GM19468 (cell line): ENCODE data around the gene RABL3.
"Not testable (repeated sequence)": the region's sequence is repeated elsewhere in the genome, so short reads cannot be mapped to it uniquely, and the experiment has no call there.

Experiments
- ATAC-seq: cut with Tn5 transposase; IDR thresholded peaks from one replicate; pipeline ENCODE4 v1.9.1; 2021; ENCODE audit warnings: mild to moderate bottlenecking, moderate library complexity, moderate number of reproducible peaks; ENCODE audit not compliant: unreplicated experiment; ENCODE audit errors: extremely low read depth

Gene RABL3

DNA sequence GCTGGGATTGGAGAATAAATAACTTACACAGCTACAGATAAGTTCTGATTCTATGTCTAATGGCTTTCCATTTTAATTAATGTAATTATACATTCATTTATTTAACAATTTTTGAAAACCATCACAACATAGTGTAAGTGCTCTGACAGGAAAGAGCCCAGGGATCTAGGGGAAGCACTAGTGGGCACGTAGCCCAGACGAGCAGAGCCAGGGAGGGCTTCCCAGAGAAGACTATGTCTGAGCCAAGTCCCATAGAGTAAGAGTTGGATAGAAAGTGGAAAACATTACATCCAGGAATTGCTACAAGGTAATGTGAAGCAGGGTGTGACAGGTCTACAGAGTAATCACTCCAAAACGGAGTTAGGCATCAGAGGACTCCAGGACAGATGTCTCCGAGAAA is 57.4 kb downstream of the RABL3 start:
- ATAC-seq = no peak

- ATAC-seq = no peak
Measured at GRCh38 chr3:120683671-120684301, 58.5 kb downstream of the RABL3 start.

GRCh38 chr3:120683213-120683612 is 59.1 kb downstream of the RABL3 start:
- ATAC-seq = no peak

GRCh38 chr3:120682095-120682681 is 60.1 kb downstream of the RABL3 start, which contains the start of gene HGD:
Gene HGD (minus strand): TSS chr3:120682239. CDS start chr3:120682111, 128 bp downstream.
- ATAC-seq = no peak

GRCh38 chr3:120681506-120682038 is 60.7 kb downstream of the RABL3 start:
- no peak for ATAC-seq

DNA sequence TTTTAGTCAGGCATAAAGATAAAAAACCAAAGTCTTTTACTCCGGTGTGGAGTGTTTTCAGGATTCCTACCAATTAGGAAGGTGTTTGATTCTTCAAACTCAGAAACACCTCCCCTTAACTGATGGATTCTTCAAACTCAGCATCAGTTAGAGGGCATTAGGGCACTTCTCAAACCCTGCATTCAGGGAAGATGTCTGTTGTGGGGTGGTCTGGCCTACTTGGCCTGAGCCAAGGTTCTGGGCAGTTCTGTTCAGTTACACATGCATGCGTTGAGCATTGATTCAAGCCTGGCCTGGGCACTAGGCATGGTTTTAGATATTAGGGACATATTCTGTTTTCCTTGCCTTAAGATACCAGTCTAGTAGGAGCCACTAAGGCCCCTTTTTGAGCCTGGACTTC is 61.3 kb downstream of the RABL3 start:
- ATAC-seq = no peak

GRCh38 chr3:120680193-120680894 is 62.0 kb downstream of the RABL3 start:
- no peak for ATAC-seq

- peak; percentile 38 for ATAC-seq
Measured at GRCh38 chr3:120678984-120679383, 63.3 kb downstream of the RABL3 start.

- ATAC-seq = peak; percentile 83
Measured at GRCh38 chr3:120678331-120678947, 63.9 kb downstream of the RABL3 start.

- ATAC-seq = not testable (repeated sequence)
Measured at GRCh38 chr3:120677193-120677592, 65.1 kb downstream of the RABL3 start.

DNA sequence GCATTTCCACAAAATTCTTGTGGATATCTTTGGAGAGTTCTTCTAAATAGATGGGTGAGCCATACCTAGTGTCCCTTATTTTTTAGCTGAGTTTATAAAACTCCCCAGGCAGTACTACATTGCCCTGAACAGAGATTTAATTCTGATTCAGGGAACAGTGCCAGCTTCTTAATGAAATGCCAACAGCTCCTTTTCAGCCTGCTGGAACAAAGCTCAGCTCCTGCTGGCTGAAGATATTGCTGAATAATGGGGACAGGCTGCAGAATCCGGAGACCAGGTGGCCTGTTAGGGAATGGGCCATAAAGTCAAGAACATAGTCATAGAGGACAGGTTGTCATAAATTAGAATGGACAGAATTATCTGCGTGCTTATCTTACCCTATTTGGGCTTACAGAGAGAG is 69.2 kb downstream of the RABL3 start:
- ATAC-seq = no peak

- ATAC-seq = no peak
Measured at GRCh38 chr3:120670576-120670975, 71.7 kb downstream of the RABL3 start.

DNA sequence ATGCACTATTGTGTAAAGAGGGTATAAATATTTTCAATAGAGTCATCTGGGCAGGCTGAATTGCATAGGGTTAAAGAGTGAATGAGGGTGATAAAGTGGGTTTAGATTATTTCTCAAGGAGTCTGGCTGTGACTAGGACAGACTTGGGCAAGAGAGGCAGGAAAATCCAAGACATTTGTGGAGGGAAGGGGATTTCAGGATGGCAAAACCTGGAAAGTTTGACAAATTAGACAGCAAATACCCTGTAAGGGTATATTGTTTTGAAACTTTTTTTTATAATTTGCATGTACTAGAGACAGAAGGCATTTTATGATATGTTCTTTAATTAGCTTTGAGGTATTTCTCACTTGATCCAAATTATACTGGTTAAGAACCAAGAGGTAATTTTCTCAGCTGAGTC is 77.4 kb downstream of the RABL3 start:
- no peak for ATAC-seq

DNA sequence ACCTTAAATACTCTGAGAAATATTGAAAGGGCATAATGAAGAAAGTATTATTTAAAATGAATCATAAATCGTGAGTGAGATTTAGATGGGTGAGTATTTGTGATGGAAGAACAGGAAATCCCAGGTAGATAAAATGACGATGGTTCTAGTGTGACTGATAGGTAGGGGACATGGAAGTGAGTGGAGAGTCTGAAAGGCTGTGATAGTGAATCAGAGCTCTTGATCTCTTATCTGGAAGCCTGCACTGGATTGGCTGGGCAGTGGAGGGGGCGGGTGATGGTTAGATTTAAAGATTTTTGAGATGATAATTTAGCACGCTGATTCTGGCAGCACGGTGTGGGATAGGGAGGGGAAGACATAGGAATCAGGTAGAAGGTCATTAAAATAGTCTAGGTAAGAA is 80.4 kb downstream of the RABL3 start:
- ATAC-seq = no peak

DNA sequence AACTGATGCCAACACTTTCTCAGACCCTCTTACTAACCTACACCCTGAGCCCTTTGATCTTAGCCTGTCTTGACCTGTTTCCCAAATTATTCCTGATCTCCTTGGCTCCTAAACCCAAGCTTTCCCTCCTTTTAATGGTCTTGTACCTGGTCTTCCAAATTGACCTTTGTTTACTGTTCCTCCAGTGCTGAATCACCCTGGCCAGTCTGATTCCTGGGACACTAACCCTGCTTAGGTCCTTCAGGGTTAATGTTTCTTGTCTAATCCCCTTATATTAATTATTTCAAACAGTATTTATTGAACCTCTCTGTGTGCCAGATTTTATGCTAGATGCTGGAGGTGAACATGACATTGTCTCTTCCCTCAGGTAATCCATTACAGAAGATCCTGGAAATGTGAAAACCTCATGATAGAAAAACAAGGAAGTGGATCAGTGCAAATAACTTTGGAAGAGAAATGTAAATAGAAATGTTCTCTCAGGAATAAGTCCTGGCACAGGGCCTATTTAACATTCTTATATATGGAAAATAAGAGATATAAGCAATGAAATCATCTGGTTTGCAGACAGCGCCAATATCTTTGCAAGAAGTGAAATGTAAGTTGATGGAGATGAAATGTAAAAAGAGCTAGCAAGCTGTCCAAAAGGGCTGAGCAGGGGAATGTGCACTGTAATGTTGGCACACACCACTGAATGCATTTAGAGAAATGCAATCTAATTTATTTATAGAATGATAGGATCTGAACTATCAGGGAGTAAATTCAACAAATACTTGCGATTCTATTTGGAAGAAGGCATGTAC is 81.0 kb downstream of the RABL3 start:
- no peak for ATAC-seq

DNA sequence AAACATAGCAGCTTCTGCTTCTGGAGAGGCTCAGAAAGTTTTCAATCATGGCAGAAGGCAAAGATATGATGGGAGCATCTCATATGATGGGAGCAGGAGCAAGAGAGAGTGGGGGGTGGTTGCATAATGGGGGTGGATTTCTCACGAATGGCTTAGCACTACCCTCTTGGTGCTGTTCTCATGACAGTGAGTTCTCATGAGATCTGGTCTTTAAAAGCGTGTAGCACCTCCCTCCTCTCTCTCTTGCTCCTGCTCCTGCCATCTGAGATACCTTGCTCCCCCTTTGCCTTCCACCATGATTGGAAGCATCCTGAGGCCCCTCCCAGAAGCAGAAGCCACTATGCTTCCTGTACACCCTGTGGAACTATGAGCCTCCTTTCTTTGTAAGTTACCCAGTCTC is 82.5 kb downstream of the RABL3 start:
- ATAC-seq = no peak

DNA sequence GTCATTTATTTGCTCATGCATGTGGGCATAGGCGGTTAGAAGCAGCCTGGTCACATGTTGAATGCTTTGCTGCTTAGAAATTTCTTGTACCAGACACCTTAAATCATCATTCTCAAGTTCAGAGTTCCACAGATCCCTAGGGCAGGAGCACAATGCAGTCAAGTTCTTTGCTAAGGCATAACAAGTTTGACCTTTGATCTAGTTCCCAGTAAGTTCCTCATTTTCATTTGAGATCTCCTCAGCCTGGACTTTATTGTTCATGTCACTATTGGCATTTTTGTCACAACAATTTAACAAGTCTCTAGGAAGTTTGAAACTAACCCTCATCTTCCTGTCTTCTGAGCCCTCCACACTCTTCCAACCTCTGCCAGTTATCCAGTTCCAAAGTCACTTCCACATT is 83.0 kb downstream of the RABL3 start:
- no peak for ATAC-seq

DNA sequence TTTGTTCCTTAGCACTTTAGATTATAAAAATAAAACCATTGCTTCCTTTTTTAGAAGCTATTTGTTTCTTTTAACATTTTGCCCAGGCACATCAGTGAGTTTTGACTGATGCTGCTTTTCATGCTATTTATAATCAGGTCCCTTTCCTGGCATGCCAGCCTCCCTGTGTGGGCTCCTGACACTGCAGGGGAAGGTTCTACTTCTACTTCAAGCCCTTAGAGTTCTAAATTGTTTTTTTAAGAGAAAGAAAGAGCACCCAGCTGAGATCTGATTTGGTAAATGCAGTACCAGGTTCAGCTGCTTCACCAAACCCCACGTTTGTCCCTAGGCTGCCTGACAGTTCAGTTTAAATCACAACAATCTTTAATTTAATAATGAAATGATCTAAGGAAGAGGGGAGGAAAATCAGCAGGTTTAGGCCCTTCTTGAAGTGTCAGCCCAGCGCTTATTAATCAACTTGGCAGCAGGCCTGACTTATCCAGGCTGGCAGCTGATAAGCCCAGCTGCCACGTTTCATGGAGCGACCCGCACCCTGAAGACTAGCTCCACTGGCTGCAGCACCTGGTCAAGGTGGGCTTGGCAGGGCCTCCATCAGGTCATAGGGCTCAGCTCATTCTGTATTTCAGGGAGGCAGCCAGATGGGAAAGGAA is 89.3 kb downstream of the RABL3 start:
- ATAC-seq = no peak

DNA sequence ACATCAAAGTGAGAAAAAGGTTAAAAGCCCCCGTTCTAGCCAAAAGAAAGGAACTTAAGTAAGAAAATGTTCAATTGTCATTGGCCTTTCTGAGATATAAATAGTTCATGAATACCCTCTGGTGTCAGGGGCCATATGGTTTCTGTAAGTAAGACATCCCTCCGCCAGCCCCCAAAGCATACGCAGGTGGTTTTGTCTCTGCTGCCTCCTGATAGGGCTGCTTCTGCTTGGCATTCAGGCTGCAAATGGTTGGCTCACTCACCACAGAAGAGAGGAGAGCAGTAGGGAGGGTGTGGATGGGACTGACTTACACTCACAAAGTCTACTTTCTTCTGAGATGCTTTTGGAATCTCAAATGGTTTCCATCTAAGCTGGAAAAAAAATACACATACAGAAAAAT is 90.0 kb downstream of the RABL3 start:
- ATAC-seq = no peak

- ATAC-seq = no peak
Measured at GRCh38 chr3:120650311-120650710, 92.0 kb downstream of the RABL3 start.
